Endothelial cell of umbilical vein (primary cell): ENCODE data around the gene CDK11B.
"Not testable (repeated sequence)": the region's sequence is repeated elsewhere in the genome, so short reads cannot be mapped to it uniquely, and the experiment has no call there.

ENCODE experiments used
- CTCF ChIP-seq, 2 donors: IDR thresholded peaks; 1 replicate in 1 of 2; 2 replicates in 1 of 2; pipeline ENCODE4 v1.5.1; 2011; ENCODE audit warnings: low read length in 2 of 2, mild to moderate bottlenecking in 2 of 2, moderate library complexity in 2 of 2, control low read depth in 1 of 2, inconsistent platforms in 1 of 2, low read depth in 1 of 2; ENCODE audit not compliant: insufficient read depth in 1 of 2; ENCODE audit errors: extremely low read depth in 1 of 2
- MAX ChIP-seq: IDR thresholded peaks from 2 replicates; pipeline ENCODE4 v1.6.1; 2011; ENCODE audit not compliant: insufficient read depth, insufficient read length
- POLR2A ChIP-seq: IDR thresholded peaks from 2 replicates; pipeline ENCODE4 v1.6.1; 2012; ENCODE audit warnings: low read depth, mild to moderate bottlenecking, control low read depth, low read length

GRCh38 chr1:1658583-1659549 is at the start of gene CDK11B:
- TF ChIP-seq CTCF (IDR thresholded peaks at IDR 0.05; ENCODE audit: extremely low read depth in 1 of 2, insufficient read depth in 1 of 2, low read depth in 1 of 2, low read length in 2 of 2), result peak; percentile 23 to 32
- TF ChIP-seq MAX, POLR2A: not testable (repeated sequence)
